ENCODE results near the gene USB1. TPM values are rescaled to one million over a fixed set of nuclear protein-coding genes. Genes with fewer than 3 reads are reported as not detected.

Gene USB1
- polyA plus RNA-seq, 1 donor, result 15.7 TPM

DNA sequence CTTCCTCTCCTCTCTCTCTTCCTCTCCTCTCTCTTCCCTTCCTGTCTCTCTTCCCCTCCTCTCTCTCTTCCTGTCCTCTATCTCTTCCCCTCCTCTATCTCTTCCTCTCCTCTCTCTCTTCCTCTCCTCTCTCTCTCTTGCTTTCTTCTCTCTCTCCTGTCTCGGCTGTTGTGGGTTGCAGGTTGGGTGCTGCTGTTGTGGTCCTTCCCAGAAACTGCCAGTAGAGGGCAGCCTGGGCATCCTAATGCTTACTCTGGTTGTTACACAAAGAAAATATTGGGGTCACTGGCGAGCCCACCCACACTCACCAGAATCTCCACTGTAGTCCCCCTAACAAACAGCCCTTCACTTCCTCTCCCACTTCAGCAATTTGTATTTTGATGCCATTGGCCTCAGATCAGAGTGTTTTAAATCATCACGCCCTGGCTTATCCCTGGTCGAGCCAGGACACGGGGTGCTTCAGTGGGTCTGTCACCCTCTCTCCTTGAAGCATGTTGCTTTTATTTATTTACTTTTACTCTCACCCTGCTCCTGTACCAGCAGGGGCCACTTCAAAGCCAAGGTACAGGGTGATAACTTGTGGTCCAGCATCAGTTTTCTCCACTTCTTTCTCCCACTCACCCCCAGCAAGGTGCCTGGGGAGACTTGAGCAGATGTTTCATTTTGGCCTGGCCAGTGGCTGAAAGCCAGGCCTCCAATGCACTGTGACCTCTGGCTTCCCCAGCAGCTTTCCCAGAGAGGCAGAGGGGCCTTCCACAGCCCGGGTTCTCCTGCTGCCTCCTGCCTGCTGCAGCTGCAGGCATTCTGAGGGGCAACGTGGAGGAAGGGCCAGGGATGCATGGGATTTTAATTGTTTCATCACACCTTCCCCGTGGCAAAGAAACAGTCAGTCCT lies 19.7 kb downstream of the USB1 start:
- DNase-seq, result peak; percentile 48

DNA sequence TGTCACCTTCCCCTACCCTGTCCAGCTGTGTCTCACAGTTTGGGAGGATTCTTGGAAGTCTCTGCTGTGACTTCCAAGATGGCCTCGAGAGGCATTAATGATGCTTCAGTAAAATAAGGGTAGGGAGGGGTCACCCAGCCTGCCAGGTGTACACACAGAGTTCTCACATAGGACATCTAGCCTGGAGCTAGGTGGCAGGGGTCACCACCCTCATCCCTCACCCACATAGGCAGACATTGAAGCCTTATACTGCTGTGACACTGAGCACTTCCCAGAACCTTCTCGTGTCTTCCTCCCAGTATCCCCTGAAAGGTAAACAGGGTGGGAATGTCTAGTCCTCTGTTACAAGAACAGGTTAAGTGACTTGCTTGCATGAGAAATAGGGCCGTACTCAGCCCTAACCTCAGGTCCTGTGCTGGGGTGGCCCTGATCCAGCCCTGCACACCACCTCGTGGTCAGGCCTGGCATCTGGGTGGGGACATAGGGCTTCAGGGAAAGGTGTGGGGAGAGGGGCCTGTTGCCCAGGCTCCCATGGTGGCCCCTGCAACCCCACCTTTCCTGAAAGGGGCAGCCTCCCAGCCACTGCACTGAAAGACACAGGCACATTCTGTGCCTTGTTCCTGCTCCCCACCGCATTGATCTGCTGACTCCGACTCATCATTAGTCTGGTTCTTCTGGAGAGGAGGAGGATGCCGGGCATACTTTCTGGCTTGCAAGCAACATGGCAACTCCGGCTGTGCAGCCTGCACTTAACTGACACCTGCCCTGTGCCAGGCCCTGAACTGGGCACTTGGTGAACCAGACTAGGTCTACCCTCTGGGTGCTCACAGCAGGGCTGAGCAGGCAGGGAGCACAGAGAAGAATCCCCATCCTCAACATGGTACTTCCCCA lies 20.7 kb downstream of the USB1 start:
- DNase-seq, result no peak

DNA sequence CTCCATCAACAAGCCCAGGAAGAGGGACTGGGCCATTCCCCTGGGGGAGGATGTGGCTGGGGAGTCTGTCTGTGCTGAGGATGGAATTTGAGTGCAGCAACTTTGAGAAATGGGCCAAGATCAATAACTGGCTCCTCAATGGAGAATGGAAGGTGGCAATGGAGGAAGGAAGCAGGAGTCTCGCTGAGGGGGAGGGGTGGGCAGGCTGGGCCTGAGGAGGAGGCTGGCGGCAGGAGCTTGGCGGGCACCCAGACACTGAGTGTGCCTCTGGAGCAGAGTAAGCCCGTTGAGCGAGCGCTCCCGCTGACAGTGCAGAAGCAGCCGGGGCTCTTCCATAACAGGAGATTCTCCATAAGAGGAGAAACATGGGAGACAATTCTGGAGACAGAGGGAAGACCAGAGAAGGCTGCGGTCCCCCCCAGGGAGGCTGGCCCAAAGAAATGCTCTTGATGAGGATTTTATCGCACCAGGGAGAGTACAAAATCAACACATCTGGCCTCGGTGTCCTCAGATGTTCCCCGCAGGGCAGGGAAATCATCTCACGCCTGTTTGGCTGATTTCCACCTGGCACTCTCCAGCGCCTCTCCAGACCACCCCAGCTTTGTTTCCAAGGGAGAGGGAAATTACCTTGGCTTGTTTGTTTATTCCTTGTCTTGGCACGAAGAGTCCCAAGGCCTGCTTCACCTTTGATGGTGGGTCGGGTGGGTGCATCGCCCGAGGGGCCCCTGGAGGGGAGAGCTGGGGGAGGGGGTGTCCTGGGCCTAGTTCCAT lies 21.6 kb downstream of the USB1 start:
- no peak for DNase-seq

DNA sequence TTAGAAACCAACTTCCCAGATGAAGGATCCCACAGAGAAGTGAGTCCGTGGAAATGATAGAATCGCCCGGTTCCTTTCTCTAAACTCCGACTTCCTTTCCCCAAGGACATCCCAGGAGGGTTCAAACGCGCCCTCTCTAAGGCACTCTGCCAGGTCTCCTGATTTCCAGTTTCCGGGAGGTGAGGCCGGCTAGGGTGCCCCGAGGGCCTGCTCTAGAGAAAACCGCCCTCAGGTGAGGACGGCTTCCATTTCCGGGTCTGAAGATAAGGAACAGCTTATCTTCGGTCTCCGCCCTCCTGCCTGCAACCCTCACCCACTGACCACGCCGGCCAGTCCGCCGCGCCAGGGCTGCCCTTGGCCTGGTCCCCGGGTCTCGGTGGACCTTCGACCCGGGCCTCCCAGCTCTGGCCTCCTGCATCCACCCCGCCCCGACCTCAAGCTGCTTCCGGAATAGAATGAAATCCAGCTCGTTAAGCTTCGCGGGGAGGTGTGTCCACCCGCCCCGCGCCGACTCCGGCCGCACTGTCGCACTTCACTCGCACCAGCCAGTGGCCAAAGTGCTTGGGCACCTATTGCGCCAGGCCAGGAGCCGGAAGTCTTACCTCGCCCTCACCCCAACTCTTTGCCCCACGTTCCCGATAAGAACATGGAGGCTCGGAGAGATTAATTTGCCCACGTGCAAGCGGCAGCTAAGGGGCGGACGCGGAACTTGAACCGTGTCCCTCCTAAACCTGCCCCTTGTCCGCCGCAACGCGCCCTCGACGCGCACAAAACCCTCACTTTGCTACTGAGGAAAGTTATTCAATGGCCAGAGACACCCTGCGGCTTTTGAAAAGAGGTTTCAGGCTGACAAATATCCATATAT lies 23.5 kb downstream of the USB1 start:
- DNase-seq, result no peak

DNA sequence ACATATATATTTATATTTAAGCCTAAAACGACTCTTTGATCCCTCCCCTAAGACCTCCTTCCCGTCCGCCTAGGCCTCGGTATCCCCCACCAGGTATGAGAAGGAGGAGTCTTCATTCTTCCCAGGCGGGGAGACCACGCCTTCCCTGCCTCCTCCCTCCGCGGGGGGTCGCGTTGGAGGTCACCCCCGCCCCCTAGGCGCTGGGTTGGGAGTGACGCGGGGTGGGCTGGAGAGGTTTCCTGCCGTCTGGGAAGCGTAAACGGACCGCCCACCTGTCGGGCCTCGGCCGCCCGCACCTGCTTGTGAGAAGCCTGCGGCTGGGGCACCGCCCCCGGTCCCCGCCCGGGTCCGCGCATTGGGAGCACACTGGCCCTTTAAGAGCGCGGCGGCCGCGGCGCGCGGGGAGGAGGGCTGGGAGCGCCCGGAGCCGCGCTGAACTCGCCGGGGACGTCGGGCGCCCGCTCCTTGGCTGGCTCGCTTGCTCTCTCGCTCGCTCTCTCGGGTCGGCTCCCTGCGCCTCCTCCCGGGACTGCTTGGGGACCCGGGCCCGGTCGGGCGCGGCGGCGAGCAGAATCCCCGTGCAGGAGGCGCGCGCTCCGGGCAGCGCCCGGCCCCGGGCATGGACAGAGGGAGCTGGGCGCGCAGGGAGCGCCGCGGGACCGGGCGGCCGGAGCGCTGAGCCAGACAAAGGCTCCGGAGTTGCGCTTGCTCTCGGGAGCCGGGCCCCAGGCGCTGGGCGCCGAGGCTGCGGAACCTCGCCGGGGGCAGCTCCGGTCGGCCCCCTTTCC lies 24.3 kb downstream of the USB1 start, which contains the start of gene MMP15:
TSS of gene MMP15 (plus strand) at position 404 of the 788 bp plus-strand sequence. CDS start 597 bp downstream, outside the sequence.
- peak; percentile 67 for DNase-seq

DNA sequence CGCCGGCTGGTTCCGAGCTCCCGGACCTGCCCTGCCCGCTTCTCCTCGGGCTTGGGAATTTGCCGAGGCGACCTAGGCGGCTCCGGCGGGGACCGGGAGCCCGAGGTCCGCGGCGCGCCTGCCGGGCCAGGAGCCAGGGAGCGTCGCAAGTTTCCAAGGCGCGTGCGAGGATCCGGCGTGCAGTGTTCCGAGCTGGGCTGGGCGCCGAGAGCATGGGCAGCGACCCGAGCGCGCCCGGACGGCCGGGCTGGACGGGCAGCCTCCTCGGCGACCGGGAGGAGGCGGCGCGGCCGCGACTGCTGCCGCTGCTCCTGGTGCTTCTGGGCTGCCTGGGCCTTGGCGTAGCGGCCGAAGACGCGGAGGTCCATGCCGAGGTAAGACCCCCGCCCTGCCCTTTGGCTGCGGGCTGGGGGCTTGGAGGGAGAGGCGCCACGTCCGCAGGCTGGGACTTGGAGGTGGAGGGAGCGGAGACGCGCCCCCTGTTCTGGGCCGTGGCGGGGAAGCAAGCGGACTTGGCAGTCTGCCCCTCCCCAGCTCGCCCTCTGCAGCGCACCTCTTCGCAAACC lies 25.0 kb downstream of the USB1 start:
- DNase-seq, result peak; percentile 63

DNA sequence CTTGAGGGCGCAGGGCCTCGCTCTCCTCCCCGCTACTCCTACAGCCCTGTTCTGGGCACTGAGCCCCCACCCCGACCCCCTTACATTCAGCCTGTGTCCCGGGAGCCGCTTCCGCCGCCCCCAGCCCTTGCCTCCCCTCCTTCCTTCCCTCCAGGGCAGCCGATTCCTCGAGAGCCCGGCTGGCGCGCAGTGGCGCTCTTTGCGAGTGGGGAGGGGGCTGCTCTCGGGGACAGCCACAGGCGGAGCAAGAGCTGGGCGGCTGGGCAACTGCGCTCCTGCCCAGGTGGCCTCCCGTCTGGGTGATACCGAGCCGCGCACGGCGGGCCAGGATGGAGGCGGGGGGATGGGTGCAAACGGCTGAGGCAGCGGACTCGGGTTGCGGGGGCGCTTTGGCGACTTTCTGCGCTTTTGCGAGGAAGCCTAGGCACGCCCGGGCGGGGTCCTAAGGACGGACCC lies 25.5 kb downstream of the USB1 start:
- no peak for DNase-seq

DNA sequence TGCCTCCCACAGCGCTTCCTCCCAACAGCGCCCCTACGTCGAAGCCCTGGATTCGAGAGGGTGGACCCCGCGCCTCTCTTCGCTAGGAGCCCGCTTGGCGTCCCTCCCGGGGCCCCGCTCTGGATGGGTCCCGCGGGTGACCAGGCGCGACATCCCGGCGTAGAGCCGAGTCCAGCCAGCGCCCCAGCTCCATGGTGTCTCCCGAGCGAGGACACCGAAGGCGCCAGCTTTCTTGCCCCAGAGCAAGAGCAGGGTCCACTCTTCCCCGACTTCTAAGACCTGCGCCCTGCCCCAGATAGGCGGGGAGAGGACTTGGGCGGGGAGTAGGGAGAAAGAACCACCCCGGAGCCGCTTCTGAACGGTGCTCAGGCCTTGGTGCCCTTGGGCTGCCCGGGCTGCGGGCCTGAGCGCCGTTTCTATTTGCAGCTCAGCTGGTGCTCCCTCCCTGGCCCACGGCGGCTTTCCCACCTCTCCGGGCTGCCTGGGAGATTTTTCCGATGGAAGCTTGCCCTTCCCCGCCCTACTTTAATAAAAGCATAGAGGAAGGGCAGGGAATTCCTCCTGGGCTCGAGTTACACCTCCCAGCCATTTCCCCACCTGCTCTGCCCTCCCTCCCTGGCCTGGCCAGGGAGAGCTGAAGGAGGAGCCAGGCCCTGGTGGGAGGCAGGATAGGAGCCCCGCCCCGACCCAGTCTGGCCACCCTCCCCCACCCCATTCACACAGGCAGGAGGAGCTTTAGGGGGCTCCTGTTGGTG lies 26.1 kb downstream of the USB1 start:
- no peak for DNase-seq

DNA sequence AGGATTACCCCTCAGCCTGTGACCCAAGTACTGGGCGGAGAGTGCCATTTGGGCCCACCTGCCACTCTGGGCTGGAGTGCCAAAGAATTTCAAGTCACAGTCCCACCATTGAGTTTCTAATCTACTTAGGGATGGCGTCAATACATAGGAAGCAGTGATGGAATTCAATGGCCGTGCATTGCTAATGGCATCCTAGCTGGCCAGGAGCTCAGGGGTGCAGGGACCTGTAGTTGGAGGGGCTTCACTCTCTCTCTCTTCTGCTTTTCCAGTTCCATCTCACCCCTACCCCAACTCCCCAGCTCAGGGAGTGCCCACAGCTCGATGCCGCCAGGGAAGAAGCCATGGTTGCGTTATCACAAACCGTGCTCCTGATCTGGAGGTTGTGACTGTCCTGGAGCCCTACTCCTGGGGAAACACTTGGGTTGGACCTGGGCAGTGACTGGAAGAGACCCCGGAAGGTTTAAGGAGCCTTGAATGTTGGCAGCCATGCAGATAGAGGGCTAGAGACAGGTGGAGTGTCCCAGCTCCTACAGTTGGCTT lies 26.8 kb downstream of the USB1 start:
- no peak for DNase-seq

DNA sequence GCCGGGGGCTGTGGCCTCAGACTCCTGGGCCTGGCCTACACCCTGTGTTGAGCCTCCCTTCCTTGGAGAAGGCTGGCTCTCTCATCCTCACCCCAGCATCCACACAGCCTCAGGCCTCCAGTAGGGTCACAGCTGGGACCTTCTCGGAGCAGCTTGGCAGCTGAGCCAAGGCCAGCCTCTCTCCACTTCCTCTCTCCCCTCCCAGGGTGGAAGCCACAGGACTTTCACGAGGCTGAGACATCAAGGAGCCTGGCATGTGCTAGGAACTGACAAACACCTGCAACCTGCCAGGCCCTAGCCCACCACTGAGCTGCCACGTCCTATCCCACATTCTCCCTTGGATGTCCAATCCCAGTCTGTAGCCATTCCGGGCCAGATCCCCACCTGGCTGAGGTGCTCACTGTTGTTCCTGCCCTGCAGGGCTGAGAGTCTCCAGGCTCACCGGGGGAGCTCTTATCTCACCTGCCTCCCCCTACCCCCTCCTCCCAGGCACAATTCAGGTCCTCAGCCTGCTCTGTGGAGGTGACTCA lies 27.4 kb downstream of the USB1 start:
- DNase-seq, result no peak

DNA sequence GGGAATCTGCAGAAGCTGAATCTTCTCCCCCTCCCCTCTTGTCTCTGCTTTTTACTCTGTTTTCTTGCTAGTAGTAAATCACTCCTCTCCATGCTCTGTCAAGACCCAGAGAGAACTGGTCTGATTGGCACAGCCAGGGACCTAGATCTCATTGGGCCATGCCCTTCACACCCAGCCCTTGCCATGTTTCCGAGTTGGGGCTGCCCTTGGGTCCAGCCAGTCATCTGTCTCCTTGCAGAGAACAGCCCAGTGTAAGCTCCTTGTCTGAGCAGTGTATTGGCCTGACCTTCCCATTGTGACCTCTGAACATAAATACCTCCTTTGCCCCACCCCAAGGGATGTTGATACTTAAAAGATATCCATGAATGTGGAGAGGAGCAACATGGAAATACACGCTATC lies 28.2 kb downstream of the USB1 start:
- no peak for DNase-seq

DNA sequence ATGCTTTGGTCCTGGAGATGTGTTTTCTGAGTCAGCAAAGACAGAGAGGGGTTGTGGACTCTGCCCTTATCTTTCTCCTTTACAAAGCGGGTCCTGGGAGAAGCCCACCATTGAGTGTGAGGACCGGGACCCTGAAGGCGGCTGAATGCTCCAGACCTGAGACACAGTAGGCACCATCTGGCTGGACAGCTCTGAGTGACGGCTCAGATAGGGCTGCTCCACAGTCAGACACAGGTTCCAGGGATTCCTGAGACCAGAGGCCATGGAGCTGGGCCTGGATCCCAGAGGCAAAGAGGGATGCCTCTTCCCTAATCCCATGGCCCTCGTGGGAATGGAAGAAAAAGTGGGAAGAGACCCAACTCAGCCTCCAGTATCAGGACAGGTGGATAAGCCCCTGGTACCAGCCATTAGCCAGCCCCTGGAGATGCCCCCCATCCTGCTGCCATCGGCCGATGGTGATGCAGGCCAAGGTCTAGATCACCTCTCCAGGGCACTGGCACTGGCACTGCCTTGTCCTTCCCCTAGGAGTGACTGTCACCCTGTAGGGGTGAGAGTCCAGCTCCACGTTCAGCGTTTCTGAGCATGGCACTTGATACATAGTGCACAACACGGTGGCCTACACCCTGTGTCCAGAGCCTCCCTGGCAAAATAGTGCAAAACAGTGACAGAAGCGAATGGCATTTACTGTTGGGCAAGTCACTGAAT lies 29.1 kb downstream of the USB1 start:
- no peak for DNase-seq

DNA sequence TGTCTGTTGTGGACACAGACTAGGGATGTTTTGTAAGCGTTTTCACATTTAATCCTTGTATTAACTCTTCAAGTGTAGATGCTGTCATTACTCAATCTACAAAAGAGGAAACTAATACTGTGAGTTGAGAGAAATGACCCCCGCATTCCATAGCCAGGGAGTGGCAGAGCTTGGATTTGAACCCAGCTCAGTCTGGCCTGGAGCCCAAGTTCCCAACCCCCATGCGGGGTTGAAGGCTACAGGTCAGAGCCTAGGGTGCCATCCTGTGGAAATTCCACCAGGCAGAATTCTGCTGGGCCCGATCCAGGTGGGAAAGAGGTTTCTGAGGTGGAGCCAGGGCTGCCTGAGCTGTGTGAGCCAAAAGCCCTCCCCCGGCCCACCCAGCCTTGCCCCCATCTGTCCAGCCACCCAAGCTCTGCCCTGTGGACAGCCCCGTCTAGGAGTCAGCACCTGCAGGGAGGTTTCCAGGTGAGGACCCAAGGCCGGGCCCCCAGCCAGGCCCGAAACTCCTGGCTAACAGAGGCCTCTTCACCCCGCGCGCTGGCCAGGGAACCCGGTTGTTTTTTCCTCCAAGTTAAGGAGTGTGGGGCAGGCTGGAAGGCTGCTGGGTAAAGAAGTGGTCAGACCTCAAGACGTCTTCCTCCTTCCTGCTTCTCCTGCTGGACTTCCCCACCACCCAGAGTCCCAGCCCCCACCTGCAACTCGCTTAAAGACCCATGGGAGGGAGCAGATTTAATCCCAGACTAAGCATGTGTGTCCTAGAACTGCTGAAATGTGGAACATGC lies 30.0 kb downstream of the USB1 start:
- DNase-seq, result no peak

DNA sequence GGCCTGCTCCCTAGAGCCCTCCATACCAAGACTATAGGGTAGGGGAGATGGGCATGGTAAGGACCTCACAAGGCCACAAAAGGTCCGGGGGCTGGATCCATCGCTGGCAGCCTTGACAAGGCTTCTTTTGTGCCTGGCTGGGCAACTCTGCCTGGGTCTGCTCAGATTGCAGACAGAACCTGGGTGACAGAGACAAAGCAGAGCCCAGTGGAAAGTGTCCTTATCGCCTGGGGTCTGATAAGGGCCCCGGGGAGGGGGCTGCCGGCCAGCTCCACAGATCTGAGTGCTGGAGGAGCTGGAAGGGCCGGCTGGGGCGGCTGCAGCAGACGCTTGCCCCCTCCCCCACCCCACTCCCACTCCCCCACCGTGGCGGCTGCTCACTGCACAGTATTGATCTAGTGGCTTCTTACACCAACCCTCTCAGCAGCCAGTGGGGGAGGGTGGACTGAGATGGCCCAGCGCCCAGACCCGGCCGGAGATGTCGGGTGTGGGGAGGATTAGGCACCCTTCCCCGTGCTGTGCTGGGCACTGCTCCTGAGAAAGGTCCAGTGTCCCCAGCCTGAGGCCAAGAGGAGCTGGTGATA lies 31.6 kb downstream of the USB1 start:
- DNase-seq, result no peak

DNA sequence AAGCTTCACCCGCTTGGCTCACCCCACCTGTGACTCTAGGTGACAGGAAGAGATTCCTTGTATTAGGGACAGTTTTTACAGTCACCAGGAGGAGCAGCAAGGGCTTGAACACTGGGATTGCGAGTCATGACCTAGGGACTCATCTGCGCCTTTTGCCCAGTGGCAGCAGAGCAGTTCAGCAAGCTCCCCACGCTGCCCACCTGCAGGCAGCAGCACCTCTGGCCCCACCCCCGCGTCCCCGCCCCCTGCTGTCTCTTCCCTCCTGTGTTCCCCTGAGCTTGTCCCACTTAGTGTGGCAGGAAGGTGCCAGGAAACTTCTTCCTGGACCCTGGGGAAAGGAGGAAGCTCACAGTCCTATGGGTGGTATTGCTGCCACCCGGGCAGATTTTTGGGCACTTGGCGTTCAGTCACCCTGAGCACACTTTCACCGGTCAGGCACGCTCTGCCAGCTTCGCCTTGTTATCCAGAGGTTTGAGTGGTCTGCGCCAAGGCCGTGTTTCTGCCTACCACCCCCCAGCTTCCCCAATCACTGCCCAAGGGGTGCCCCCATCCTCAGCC lies 33.0 kb downstream of the USB1 start:
- DNase-seq, result no peak

DNA sequence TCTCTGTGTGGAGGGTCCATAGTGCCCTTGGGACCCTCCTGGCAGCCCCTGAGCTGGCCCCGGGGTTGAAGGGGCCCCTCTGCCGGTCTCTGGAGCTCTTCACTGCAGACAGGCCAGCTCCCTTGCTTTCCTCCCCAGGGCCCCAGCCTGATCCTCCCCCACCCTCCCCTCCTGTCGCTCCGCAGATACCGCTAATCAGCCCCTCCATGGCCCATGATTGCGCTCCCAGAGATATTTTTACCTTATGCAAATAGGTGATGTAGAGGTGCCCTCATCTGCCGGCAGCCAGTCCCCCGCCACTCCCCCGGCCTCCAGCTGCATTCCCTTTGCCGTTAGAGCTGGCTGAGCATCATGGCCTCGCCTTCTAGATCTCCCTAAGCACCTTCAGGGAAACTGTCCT lies 33.6 kb downstream of the USB1 start:
- no peak for DNase-seq

All from hindlimb muscle (tissue), 1 donor.